Measurements from ENCODE around the gene SLC26A3.

SLC26A3 gene

GRCh38 chr7:107744345-107744750 is 58.7 kb downstream of the SLC26A3 start:
- peak; percentile 55 for DNase-seq (ENCODE audit: low read depth)

- peak; percentile 98 for DNase-seq (ENCODE audit: low read depth)
Measured at GRCh38 chr7:107743567-107744344, 59.3 kb downstream of the SLC26A3 start, which contains the start of gene CBLL1. Gene CBLL1, plus strand, starts transcription at chr7:107744142. Its CDS starts 22 bp downstream, at chr7:107744164.

- peak; percentile 6 for DNase-seq (ENCODE audit: low read depth)
Measured at GRCh38 chr7:107742678-107743566, 60.1 kb downstream of the SLC26A3 start.

- peak; percentile 8 for DNase-seq (ENCODE audit: low read depth)
Measured at GRCh38 chr7:107728276-107728675, 74.7 kb downstream of the SLC26A3 start.

GRCh38 chr7:107726356-107727130 is 76.5 kb downstream of the SLC26A3 start:
- DNase-seq (ENCODE audit: low read depth), result no peak

GRCh38 chr7:107725138-107725740 is 77.8 kb downstream of the SLC26A3 start:
- DNase-seq (ENCODE audit: low read depth), result peak; percentile 59

GRCh38 chr7:107723255-107723654 is 79.8 kb downstream of the SLC26A3 start:
- no peak for DNase-seq (ENCODE audit: low read depth)

GRCh38 chr7:107721286-107721685 is 81.7 kb downstream of the SLC26A3 start:
- DNase-seq (ENCODE audit: low read depth), result no peak

GRCh38 chr7:107718456-107719193 is 84.4 kb downstream of the SLC26A3 start:
- DNase-seq (ENCODE audit: low read depth), result no peak

GRCh38 chr7:107715531-107715930 is 87.5 kb downstream of the SLC26A3 start:
- peak; percentile 81 for DNase-seq (ENCODE audit: low read depth)
